Smooth muscle cell (in vitro differentiated cells): ENCODE measurements around the gene TBC1D20. TPM values are rescaled to one million over a fixed set of nuclear protein-coding genes. Genes with fewer than 3 reads are reported as not detected.

Source experiments
- DNase-seq: peaks from one replicate; lab custom pipeline; 2025; ENCODE audit not compliant: unreplicated experiment; lab: John Stamatoyannopoulos, UW
- H2AFZ ChIP-seq: fragments of 200-600 bp; sonication (generic); 2 replicates; pipeline ENCODE4 v1.6.0; 2016; ENCODE audit warnings: antibody characterized with exemption, low read depth, mild to moderate bottlenecking
- H3F3A ChIP-seq: fragments of 200-600 bp; sonication (generic); 2 replicates; pipeline ENCODE4 v1.6.0; 2017; ENCODE audit warnings: antibody characterized with exemption, low read depth
- H3K27ac ChIP-seq: fragments of 200-600 bp; sonication (generic); 2 replicates; pipeline ENCODE4 v1.5.1; 2016; ENCODE audit warnings: low read depth, mild to moderate bottlenecking
- H3K27me3 ChIP-seq: fragments of 200-600 bp; sonication (generic); 2 replicates; pipeline ENCODE4 v1.6.1; 2016; ENCODE audit warnings: low read depth, mild to moderate bottlenecking
- H3K36me3 ChIP-seq: fragments of 200-600 bp; sonication (generic); 2 replicates; pipeline ENCODE4 v1.5.1; 2016; ENCODE audit warnings: low read depth
- H3K4me1 ChIP-seq: fragments of 200-600 bp; sonication (generic); 2 replicates; pipeline ENCODE4 v1.5.1; 2016; ENCODE audit warnings: low read depth
- H3K4me2 ChIP-seq: fragments of 200-600 bp; sonication (generic); 2 replicates; pipeline ENCODE4 v1.6.0; 2016; ENCODE audit warnings: mild to moderate bottlenecking
- H3K4me3 ChIP-seq: fragments of 200-600 bp; sonication (generic); 2 replicates; pipeline ENCODE4 v1.5.1; 2016; ENCODE audit warnings: mild to moderate bottlenecking
- H3K79me2 ChIP-seq: fragments of 200-600 bp; sonication (generic); 2 replicates; pipeline ENCODE4 v1.6.0; 2016; ENCODE audit warnings: low read depth, mild to moderate bottlenecking
- H3K9ac ChIP-seq: fragments of 200-600 bp; sonication (generic); 2 replicates; pipeline ENCODE4 v1.6.0; 2016; ENCODE audit warnings: low read depth
- H3K9me3 ChIP-seq: fragments of 200-600 bp; sonication (generic); replicated peaks from 2 replicates; pipeline ENCODE4 v1.5.1; 2016; ENCODE audit warnings: low read depth
- H4K20me1 ChIP-seq: fragments of 200-600 bp; sonication (generic); 2 replicates; pipeline ENCODE4 v1.6.0; 2016; ENCODE audit warnings: low read depth
- CTCF ChIP-seq: fragments of 200-600 bp; sonication (generic); IDR thresholded peaks from 2 replicates; pipeline ENCODE4 v1.5.1; 2017; ENCODE audit warnings: borderline replicate concordance, mild to moderate bottlenecking, antibody characterized with exemption; ENCODE audit not compliant: insufficient read depth, poor library complexity, severe bottlenecking
- WGBS: methylation state at CpG from one replicate; pipeline ENCODE4 v1.1.7; 2016; ENCODE audit warnings: low lambda C conversion rate; 5-methylcytosine and 5-hydroxymethylcytosine counted together
- polyA plus RNA-seq: library from polyadenylated mRNA; unstranded; fragments of >200 nt; fragmentation: Nextera tagmentation; extraction: Ambion mirVana; gene quantifications from 2 replicates; pipeline ENCODE4 v1.2.1, GENCODE V29; 2016
- total RNA-seq: library from RNA; depleted of rRNA; stranded (reverse); fragments of >200 nt; gene quantifications from 2 replicates; pipeline ENCODE4 v1.2.3, GENCODE V29; 2014

The TBC1D20 gene
- total and polyA plus RNA-seq, 2 experiments from 2014 or later: 41.6 to 41.9 TPM

GRCh38 chr20:418858-419365, 43.4 kb downstream of the TBC1D20 start:
- TF ChIP-seq CTCF: no peak
- WGBS: 95% methylated on average over 8 of the region's 8 CpGs

GRCh38 chr20:417801-418342, 44.5 kb downstream of the TBC1D20 start:
- no peak overlapping the region for H3K4me2 ChIP-seq

More at GRCh38 chr20:418858-419365, 43.4 kb downstream of the TBC1D20 start:
- Histone ChIP-seq H3K36me3 (no peaks in the 10 kb centered on the region), H3K27ac (no peak overlapping the region), H3K4me3 (no peak overlapping the region), H3F3A (no peaks in the 10 kb centered on the region), H3K4me1 (no peaks in the 10 kb centered on the region), H3K27me3 (no peaks in the 10 kb centered on the region), H4K20me1 (peaks cover 12% of the 10 kb centered on the region), H3K9ac (no peak overlapping the region), H2AFZ (no peak overlapping the region), H3K9me3 (no peaks in the 10 kb centered on the region), H3K79me2 (peaks cover 11% of the 10 kb centered on the region), H3K4me2 (no peak overlapping the region)
- no peak for DNase-seq

GRCh38 chr20:416950-417800, 45.2 kb downstream of the TBC1D20 start:
- H3K27me3 ChIP-seq: no peaks in the 10 kb centered on the region
- H3K79me2 ChIP-seq: peaks cover 29% of the 10 kb centered on the region
- WGBS: 87% methylated on average over 13 of the region's 13 CpGs
- H3K4me1 ChIP-seq: no peaks in the 10 kb centered on the region
- no peak for DNase-seq
- TF ChIP-seq CTCF: no peak
- H3K9ac ChIP-seq: no peak overlapping the region
- no peak overlapping the region for H3K4me3 ChIP-seq
- H3K9me3 ChIP-seq: no peaks in the 10 kb centered on the region
- no peak overlapping the region for H3K4me2 ChIP-seq
- no peaks in the 10 kb centered on the region for H3K36me3 ChIP-seq
- no peak overlapping the region for H2AFZ ChIP-seq
- peaks cover 28% of the 10 kb centered on the region for H4K20me1 ChIP-seq
- no peak overlapping the region for H3K27ac ChIP-seq
- H3F3A ChIP-seq: no peaks in the 10 kb centered on the region

More at GRCh38 chr20:417801-418342, 44.5 kb downstream of the TBC1D20 start:
- Histone ChIP-seq H3K27ac (no peak overlapping the region), H3K4me1 (no peaks in the 10 kb centered on the region), H3K9me3 (no peaks in the 10 kb centered on the region), H3K4me3 (no peak overlapping the region), H2AFZ (no peak overlapping the region), H3K9ac (no peak overlapping the region), H3K27me3 (no peaks in the 10 kb centered on the region), H3K79me2 (peaks cover 22% of the 10 kb centered on the region), H3K36me3 (no peaks in the 10 kb centered on the region), H4K20me1 (peaks cover 22% of the 10 kb centered on the region), H3F3A (no peaks in the 10 kb centered on the region)
- TF ChIP-seq CTCF: no peak
- WGBS: 96% methylated on average over 12 of the region's 12 CpGs
- DNase-seq: no peak
